ENCODE measurements around the gene KIAA0232. TPM values are rescaled to one million over a fixed set of nuclear protein-coding genes. Genes with fewer than 3 reads are reported as not detected.

The KIAA0232 gene
- total RNA-seq, 1 donor from 2014 or later = 15.9 TPM

- H3K9me3 ChIP-seq = no peaks in the 10 kb centered on the region
- TF ChIP-seq, protein P1, sequence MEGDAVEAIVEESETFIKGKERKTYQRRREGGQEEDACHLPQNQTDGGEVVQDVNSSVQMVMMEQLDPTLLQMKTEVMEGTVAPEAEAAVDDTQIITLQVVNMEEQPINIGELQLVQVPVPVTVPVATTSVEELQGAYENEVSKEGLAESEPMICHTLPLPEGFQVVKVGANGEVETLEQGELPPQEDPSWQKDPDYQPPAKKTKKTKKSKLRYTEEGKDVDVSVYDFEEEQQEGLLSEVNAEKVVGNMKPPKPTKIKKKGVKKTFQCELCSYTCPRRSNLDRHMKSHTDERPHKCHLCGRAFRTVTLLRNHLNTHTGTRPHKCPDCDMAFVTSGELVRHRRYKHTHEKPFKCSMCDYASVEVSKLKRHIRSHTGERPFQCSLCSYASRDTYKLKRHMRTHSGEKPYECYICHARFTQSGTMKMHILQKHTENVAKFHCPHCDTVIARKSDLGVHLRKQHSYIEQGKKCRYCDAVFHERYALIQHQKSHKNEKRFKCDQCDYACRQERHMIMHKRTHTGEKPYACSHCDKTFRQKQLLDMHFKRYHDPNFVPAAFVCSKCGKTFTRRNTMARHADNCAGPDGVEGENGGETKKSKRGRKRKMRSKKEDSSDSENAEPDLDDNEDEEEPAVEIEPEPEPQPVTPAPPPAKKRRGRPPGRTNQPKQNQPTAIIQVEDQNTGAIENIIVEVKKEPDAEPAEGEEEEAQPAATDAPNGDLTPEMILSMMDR (IDR thresholded peaks at IDR 0.05) = no peak
These were observed 69.4 kb downstream of the KIAA0232 start for GRCh38 chr4:6851962-6852361.

DNA sequence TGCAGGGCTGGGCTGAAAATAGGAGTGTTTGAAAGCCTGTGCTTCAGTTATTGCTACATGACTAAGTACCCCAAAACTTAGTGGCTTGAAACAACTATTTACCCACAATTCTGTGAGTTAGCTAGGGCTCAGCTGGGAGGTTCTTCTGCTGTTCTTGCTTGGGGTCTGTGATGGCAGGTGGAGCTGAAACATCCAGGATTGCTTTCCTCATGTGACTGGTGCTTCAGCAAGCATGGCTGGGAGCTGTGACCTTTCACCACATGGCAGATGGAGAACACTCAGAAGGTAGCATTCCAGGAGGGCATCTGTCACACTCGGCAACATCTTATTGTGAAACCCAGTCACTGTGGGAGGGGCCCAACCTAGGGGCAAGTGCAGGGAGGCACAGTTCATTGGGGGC lies 70.1 kb downstream of the KIAA0232 start:
- TF ChIP-seq, protein P1 (IDR thresholded peaks at IDR 0.05) = no peak
- no peak overlapping the region for H3K4me3 ChIP-seq
- intact Hi-C loops (cut with DNase I) = no loop called here
- peaks cover 0 to 15% of the 10 kb centered on the region in 2 donors for H3K36me3 ChIP-seq
- no peak overlapping the region for H3K27ac ChIP-seq
- H3K9me3 ChIP-seq = no peaks in the 10 kb centered on the region
- no peaks in the 10 kb centered on the region for H3K27me3 ChIP-seq
- H3K4me1 ChIP-seq = peaks cover 2 to 7% of the 10 kb centered on the region in 2 donors
- no peak for DNase-seq (ENCODE audit: low spot score in 2 of 2)

More at GRCh38 chr4:6851962-6852361, 69.4 kb downstream of the KIAA0232 start:
- no peak for DNase-seq (ENCODE audit: low spot score in 2 of 2)
- H3K27ac ChIP-seq = no peak overlapping the region
- H3K4me1 ChIP-seq = peaks cover 2 to 7% of the 10 kb centered on the region in 2 donors
- peaks cover 0 to 15% of the 10 kb centered on the region in 2 donors for H3K36me3 ChIP-seq
- intact Hi-C loops (cut with DNase I) = no loop called here
- H3K27me3 ChIP-seq = no peaks in the 10 kb centered on the region
- H3K4me3 ChIP-seq = no peak overlapping the region

GRCh38 chr4:6854098-6854744 lies 71.7 kb downstream of the KIAA0232 start:
- Histone ChIP-seq H3K9me3 (no peaks in the 10 kb centered on the region), H3K4me1 (peaks cover 2 to 7% of the 10 kb centered on the region in 2 donors), H3K4me3 (no peak overlapping the region), H3K36me3 (peaks cover 0 to 11% of the 10 kb centered on the region in 2 donors), H3K27ac (no peak overlapping the region), H3K27me3 (no peaks in the 10 kb centered on the region)
- no peak for DNase-seq (ENCODE audit: low spot score in 2 of 2)
- TF ChIP-seq, protein P1 (IDR thresholded peaks at IDR 0.05) = no peak
- intact Hi-C loops (cut with DNase I) = no loop called here

- H3K36me3 ChIP-seq = peaks cover 5 to 24% of the 10 kb centered on the region in 2 donors
- peaks cover 2 to 7% of the 10 kb centered on the region in 2 donors for H3K4me1 ChIP-seq
- intact Hi-C loops (cut with DNase I) = loop anchor here (5.0 kb wide), 1 partner anchor 73 kb away; the partner anchor contains the start of gene KIAA0232
These were observed 73.3 kb downstream of the KIAA0232 start for GRCh38 chr4:6855692-6856297.

GRCh38 chr4:6856391-6856790 lies 73.9 kb downstream of the KIAA0232 start:
- H3K27me3 ChIP-seq = no peaks in the 10 kb centered on the region
- TF ChIP-seq, protein P1 (IDR thresholded peaks at IDR 0.05) = no peak
- intact Hi-C loops (cut with DNase I) = loop anchor here (5.0 kb wide), 1 partner anchor 74 kb away; the partner anchor contains the start of gene KIAA0232

More at GRCh38 chr4:6855692-6856297, 73.3 kb downstream of the KIAA0232 start:
- H3K27me3 ChIP-seq = no peaks in the 10 kb centered on the region
- H3K9me3 ChIP-seq = no peaks in the 10 kb centered on the region
- no peak overlapping the region for H3K4me3 ChIP-seq
- peak overlapping the region; percentile 36 to 68 for H3K27ac ChIP-seq
- TF ChIP-seq, protein P1 (IDR thresholded peaks at IDR 0.05) = no peak
- no peak for DNase-seq (ENCODE audit: low spot score in 2 of 2)

More at GRCh38 chr4:6856391-6856790, 73.9 kb downstream of the KIAA0232 start:
- no peak for DNase-seq (ENCODE audit: low spot score in 2 of 2)
- Histone ChIP-seq H3K9me3 (no peaks in the 10 kb centered on the region), H3K27ac (peak overlapping the region; percentile 36 to 68), H3K4me1 (peaks cover 2 to 7% of the 10 kb centered on the region in 2 donors), H3K36me3 (peaks cover 11 to 30% of the 10 kb centered on the region in 2 donors), H3K4me3 (no peak overlapping the region)
